Coronary artery (tissue), 2 donors: Measurements from ENCODE around the gene HLX.

Experiments
- DNase-seq: peaks from one replicate; pipeline ENCODE4 v3.0.0-alpha.2; 2017; ENCODE audit warnings: low spot score
- H3K27ac ChIP-seq, 2 donors: fragments of 200-600 bp; sonication (generic); one replicate each; pipeline ENCODE4 v1.5.1; 2016 to 2019
- H3K4me3 ChIP-seq: fragments of 200-600 bp; sonication (generic); 2 replicates; pipeline ENCODE4 v1.5.1; 2016; ENCODE audit warnings: mild to moderate bottlenecking, moderate library complexity
- CTCF ChIP-seq: fragments of 200-600 bp; sonication (generic); IDR thresholded peaks from one replicate; pipeline ENCODE4 v1.5.1; 2019; ENCODE audit warnings: antibody characterized with exemption

The HLX gene

GRCh38 chr1:220890602-220891001 is 11.4 kb downstream of the HLX start:
- no peak overlapping the region for H3K27ac ChIP-seq
- no peak for DNase-seq
- no peak for TF ChIP-seq CTCF

GRCh38 chr1:220891224-220892085 is 12.2 kb downstream of the HLX start:
- Histone ChIP-seq H3K4me3 (peak overlapping the region; percentile 19), H3K27ac (no peak overlapping the region)
- no peak for DNase-seq
- TF ChIP-seq CTCF = no peak

More at GRCh38 chr1:220890602-220891001, 11.4 kb downstream of the HLX start:
- H3K4me3 ChIP-seq = no peak overlapping the region

- no peak overlapping the region for H3K4me3 ChIP-seq
- no peak for TF ChIP-seq CTCF
- DNase-seq = no peak
- H3K27ac ChIP-seq = no peak overlapping the region
Observed at GRCh38 chr1:220892086-220892376, 12.8 kb downstream of the HLX start.

DNA sequence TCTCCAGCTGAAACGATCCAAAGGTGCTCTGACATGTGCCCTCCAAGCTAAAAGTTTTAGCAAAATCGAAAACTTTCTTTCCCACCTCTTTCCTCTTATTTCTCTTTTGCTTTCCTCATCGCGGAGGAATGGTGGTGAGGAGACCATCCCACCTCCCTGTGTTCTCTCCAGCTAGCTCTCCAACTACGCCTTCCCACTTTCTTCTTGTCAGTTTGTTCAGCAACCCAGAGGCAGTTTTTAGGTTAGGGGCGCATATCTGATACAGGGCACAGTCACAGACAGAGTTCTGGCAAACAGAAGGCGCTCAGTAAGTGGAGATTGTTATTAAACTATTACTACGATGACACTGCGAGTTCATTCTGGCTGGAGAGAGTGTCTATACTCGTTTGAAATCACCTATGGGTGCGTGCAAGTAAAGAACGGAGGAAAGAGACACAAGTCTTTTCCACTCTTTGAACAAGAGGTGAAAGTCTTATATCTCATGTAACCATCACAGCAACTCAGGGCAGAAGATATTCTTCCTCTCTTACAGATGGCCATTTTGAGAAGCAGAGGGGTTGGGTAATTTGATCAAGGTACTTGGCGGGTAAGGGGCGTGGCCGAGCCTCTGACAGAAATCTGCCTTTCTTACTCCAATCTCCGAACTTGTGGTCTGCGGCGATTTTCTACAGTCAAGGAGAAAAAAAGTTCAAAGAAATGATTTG is 13.9 kb downstream of the HLX start:
- no peak overlapping the region for H3K27ac ChIP-seq
- no peak for TF ChIP-seq CTCF
- DNase-seq = no peak
- H3K4me3 ChIP-seq = peak overlapping the region; percentile 52

DNA sequence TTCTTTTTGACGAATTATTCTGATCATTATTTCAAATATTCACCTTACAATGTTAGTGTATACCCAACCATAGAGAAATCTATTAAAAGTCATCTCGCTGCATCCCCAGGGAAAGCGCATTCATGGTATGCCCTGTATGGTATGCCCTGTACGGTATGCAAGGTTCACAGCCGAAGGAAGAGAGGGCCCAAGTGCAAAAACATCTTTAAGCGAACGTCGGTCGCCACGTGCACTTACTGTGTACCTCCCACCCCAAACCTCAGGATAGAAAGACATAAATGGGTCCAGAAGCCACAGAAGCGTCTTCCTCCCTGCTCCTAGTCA is 14.4 kb downstream of the HLX start:
- H3K4me3 ChIP-seq = peak overlapping the region; percentile 52
- no peak for DNase-seq
- no peak overlapping the region for H3K27ac ChIP-seq
- TF ChIP-seq CTCF = no peak

DNA sequence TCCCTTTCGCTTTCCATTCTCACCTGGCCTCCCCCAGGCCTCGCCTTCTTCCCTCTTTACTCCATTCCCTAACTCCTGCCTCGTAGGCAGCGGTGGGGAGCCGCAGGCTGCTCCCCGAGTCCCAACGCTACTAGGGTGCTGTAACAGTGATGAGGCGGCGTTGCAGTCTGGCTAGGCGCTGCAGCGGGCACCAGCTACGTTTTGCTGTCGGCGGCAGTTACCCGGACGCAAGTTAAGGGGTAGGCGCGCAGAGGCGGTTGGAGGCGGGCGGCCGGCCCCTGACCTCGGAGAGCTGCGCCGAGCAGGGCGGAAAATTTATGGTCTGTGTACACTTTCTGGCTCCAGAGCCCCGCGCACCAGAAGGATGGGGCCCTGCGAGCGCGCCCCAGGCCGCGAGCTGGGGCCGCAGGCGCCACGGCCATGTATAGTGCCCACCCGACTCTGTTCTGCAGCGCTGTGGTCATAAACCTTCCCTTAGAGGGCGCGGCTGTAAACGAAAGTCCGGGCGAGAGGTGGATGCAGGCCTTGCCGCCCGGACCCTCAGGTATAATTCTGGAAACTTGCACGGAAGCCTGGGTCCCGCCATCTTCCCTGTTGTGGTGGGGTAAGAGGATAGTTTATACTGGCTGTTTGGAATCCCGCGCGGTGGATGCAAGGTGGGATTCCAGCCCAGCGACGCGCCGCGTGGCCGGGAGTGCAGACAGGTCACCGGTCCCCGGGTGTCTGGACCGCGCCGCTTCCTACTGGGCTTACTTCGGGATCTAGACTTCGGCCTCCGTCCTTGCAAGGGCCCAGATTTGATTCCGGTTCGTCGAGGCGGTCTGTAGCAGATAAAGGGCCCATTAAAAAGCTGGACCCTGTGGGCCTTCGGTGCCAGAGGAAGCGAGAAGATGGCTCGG is 15.0 kb downstream of the HLX start:
- Histone ChIP-seq H3K27ac (no peak overlapping the region), H3K4me3 (peak overlapping the region; percentile 52)
- no peak for DNase-seq
- TF ChIP-seq CTCF = no peak
